HG02973 (cell line): ENCODE data around the gene GNAT2.

ENCODE experiments used
- ATAC-seq: cut with Tn5 transposase; IDR thresholded peaks from one replicate; pipeline ENCODE4 v1.9.1; 2021; ENCODE audit warnings: moderate library complexity; ENCODE audit not compliant: unreplicated experiment

GNAT2 gene

DNA sequence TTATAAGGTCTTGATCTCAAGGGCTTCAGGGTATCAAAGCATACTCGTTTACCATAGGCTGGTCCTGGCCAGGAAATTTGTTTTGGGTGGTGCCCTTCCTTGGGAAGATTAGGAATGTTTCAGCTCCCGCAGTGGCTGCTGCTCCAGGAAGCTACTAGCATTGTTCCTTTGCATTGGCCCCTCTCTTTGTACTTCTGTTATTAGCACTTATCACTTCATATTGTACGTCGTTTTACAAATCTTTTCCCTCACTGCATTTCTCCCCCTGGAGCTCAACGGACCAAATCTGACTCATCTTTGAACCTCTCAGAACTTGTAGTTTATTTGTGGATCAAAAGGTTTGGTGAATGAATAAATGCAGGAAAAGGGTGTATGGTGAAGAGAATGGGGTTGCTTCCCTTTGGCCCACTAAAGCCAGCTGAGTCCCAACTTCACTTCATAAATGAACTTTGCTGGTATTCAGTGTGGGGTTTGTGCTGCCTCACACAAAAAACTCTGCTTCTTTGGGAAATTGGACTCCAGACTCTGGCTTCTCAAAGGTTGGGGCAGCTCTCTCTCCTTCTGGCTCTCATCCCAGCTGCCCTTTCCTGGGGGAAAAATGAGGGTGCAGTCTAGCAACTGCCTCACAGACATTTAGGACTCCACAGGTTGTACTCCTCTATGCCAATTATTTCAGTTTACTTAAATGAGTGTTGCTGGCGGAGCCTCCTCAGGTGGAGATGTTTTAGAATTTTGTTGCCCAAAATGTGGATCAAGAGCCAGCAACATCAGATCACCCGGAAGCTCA lies 5.9 kb downstream of the GNAT2 start:
- no peak for ATAC-seq

DNA sequence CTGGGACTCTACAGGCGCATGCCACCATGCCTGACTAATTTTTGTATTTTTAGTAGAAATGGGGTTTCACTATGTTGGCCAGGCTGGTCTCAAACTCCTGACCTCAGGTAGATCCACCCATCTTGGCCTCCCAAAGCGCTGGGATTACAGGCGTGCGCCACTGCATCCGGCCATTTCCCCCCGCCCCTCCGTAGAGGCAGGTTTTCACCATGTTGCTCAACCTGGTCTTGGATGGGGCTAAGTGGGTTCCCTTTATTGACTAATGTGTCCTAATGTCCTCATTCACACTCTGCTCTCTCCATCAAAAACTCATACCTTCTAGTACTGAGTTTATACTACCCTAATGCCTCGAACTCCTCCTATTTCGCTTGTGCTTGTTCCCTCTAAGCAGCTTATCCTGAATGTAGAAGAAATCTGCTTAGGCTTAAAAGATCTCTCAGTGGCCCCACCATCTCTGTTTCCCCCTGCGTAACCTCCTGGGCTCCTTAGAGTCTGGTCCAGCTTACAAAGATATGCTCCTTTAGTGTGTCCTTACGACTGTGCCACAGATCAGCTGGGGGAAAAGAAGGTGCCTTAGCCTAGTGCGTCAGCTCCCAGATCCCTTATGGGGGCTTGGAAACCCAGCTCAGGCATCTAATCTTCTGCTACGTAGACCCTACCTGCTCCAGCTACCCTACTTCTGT lies 8.0 kb downstream of the GNAT2 start:
- no peak for ATAC-seq

DNA sequence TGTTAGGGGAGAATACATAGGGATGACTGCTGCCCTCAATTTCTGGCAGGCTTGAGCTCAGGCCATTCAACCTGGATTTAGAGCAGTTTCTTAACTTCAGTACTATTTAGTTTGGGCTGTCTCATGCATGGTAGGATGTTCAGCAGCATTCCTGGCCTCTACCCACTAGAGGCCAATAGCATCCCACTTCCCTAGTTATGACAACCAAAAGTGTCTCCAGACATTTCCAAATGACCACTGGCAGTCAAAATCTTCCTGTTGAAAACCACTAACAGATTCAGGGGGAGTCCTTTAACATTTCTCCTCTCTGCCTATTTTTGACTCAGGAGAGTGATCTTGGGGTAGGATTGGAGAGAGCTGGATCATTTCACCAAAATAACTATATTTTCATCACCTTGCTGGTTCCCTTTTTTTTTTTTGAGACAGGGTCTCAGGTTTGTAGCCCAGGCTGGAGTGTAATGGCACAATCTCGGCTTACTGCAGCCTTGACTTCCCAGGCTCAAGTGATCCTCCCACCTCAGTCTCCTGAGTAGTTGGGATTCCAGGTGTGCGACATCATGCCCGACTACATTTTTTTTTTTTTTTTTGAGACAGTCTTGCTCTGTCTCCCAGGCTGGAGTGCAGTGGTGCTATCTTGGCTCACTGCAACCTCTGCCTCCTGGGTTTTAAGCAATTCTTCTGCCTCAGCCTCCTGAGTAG lies 8.7 kb downstream of the GNAT2 start:
- no peak for ATAC-seq

GRCh38 chr1:109609881-109610280 lies 9.5 kb downstream of the GNAT2 start:
- ATAC-seq = no peak

DNA sequence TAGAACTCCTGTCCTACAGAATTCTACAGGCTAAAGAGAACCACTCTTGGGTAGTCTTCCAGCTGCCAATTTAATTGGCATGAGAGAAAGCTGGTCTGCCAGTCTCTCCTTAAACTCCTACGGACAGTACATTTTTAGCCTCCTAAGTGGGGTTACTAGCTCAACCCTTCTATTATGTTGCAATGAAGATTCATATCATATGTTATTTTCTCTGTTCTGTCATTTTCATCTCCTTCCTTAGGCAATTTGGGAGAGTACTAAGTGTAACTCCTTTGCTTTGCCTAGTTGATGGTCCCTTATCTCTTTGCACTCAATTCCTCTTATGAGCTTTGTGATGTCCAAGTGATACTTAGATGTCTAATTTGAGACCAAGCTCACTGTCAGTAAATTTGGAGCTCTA lies 14.0 kb downstream of the GNAT2 start:
- no peak for ATAC-seq

DNA sequence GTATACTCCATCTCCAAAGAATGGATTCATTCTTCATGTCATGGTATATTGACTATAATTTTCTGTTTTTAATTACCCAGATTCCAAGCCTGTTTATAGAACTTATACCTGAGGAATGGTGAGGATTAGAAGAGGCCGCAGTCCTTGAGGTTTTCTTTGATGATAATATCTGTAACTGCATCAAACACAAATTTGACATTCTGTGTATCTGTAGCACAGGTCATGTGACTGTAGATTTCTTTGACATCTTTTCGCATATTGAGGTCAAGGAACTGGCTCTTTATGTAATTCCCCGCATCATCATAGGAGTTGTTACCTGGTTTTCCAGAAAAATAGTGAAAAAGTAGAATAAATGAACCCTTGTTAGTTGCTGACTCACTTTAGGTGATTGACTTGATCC lies 16.2 kb downstream of the GNAT2 start:
- no peak for ATAC-seq

- no peak for ATAC-seq
Measured at GRCh38 chr1:109598655-109599054, 20.8 kb downstream of the GNAT2 start.

DNA sequence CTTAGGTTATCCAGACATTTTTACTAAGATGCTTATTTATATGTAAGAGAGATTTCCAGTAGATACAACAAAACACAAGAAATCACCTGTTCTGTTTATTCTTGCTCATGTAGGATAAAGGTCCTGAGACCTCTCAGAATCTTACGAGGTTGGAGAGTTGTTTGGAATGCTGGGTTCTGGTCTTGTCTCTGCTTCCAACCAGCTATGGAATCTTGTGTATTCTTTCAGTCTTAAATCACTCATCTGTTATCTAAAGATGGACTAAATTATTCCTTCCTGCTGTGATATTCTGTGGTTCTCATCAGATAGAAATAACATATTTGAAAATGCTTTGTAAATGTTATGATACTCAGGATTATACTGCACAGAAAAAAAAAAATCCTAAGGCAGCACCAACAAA lies 21.3 kb downstream of the GNAT2 start:
- ATAC-seq = no peak

GRCh38 chr1:109595531-109595930 lies 23.9 kb downstream of the GNAT2 start:
- no peak for ATAC-seq

GRCh38 chr1:109592916-109593315 lies 26.5 kb downstream of the GNAT2 start:
- no peak for ATAC-seq

DNA sequence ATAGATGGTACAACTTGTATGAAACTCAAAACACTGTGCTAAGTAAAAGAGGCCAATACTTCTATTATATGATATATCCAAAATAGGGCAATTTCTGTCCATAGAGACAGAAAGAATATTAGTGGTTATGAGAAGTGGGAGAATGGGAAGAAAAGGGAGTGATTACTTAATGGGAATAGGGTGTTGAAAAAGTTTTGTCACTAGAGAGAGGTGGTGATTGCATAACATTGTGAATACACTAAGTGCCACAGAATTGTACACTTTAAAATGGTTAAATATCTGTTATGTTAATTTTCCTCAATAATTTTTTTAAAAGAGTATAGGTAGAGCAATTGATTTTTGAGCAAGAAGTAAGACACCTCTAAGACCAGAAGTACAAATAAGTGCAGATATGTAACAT lies 29.7 kb downstream of the GNAT2 start:
- ATAC-seq = no peak

- no peak for ATAC-seq
Measured at GRCh38 chr1:109589177-109589576, 30.2 kb downstream of the GNAT2 start.

GRCh38 chr1:109586055-109586454 lies 33.4 kb downstream of the GNAT2 start:
- ATAC-seq = no peak

GRCh38 chr1:109584766-109585165 lies 34.6 kb downstream of the GNAT2 start:
- no peak for ATAC-seq

GRCh38 chr1:109582021-109582420 lies 37.4 kb downstream of the GNAT2 start:
- no peak for ATAC-seq

DNA sequence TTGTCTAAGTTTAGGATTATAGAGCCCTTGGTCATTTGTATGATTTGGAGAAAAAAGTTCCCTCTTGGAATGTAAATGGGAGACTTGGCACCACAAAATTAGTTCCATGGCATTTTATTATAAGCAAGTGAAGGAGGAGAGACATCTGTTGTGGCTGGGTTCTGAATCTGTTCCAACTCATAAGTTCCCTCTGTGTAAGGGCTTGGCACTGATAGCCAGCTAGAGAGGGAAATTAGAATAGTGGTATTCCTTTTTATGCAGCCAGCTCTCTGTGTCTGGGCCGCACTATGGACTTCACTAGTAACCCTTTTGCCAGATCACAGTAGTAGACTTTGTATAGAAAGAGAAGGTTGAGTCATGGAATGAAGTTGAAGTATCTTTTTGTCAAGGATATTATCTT lies 39.9 kb downstream of the GNAT2 start:
- ATAC-seq = no peak

DNA sequence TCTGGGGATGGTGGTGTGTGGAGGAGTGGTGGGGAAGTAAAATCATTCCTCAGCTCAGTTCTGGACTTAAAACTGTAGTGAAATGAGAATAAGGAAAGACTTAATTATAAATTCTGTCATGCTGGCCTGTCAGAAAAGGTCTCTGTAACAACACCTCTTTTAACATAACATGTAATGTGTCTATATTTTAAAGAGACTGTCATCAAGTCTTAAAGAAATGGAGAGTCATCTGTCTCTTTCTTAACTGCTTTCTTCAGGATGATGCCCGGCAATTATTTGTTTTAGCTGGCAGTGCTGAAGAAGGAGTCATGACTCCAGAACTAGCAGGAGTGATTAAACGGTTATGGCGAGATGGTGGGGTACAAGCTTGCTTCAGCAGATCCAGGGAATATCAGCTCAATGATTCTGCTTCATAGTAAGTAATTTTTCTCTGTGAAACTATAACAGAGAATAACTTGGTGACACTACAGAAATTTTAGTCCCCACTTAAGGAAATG lies 40.4 kb downstream of the GNAT2 start:
- ATAC-seq = no peak

DNA sequence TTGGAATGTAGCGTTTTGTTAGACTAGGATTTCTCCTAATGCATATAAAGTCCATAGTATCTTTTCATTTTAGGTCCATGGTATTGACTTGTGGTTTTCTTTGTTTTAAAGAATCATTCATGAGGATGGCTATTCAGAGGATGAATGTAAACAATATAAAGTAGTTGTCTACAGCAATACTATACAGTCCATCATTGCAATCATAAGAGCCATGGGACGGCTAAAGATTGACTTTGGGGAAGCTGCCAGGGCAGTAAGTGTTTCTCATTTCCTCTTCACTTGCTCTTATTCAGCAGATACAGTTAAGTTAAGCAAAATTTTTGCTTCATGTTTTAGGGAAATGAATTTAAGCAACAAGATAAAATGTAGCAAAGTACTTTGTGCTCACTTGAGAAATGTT lies 45.6 kb downstream of the GNAT2 start:
- ATAC-seq = no peak

DNA sequence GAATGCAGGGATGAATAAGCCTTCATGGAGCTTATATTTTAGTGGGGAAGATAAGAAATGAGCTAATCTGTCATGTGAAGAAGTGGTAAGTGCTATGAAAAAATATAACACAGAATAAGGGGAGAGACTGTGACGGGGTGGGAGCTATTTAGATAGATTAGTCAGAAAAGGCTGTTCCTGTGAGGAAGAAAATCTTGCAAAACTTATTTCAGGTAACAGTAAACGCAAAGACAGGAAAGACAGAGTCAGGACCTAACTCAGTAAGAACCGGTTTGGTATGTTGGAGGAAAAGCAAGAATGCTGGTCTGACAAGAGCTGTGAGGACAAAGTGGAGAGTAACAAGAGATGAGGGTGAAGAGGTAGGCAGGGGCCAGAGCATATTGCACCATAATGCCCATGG lies 49.0 kb downstream of the GNAT2 start:
- no peak for ATAC-seq

DNA sequence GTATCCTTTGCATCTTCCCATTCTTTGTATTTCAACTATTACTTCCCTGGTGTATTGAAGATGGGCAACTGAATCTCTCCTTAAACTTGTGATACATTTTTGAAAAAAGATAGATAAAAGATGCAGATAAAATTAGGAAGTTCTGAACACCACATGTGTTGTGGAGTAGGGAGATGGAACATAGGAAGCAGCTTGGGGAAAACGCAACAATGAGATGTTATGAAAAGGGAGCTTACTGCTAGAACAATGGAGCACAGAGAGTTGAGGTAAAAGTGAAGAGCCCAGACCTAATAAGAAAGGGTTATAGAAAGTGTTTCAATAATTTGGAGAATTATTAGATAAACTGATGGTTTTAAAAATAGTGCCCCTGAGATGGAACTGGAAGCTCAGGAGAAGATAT lies 50.1 kb downstream of the GNAT2 start:
- ATAC-seq = no peak

DNA sequence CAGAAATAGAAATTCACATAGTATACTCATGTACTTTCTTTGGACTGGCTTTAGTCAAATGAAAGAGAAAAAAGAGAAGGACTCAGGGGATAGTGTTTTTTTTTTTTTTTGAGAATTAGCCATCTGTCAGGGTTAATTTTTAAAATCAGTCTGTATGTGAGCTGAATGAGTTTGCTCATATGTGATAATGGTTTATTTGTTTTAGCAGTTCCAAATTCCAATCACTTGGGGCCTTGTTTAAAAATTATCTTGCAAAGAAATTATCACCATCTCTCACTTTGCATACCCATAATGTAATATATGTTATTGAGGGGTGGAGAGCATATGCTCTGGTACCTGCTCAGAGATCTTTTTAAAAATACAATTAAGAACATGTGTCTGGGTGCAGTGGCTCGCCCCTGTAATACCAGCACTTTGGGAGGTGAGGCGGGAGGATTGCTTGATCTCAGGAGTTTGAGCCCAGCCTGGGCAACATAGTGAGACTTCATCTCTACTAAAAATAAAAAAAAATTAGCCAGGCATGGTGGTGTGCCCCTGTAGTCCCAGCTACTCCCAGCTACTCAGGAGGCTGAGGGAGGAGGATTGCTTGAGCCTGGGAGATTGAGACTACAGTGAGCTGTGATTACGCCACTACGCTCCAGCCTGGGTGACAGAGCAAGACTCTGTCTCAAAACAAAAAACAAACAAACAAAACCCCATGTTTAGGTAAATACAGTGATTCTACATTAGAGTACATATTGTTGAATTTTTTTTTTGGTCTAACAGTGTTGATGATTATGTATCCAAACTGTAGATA lies 51.3 kb downstream of the GNAT2 start:
- no peak for ATAC-seq
